Umbilical cord (tissue), 2 donors: Measurements from ENCODE around the gene DRAP1. TPM values are rescaled to one million over a fixed set of nuclear protein-coding genes. Genes with fewer than 3 reads are reported as not detected.
A peak's percentile ranks its signal among the peaks of the same experiment; 100 is the strongest.

Experiments used
- DNase-seq: peaks from one replicate; pipeline ENCODE4 v3.0.0-alpha.2; 2015; ENCODE audit warnings: low spot score
- total RNA-seq: library from RNA; depleted of rRNA; stranded (reverse); fragments of >200 nt; gene quantifications from one replicate; pipeline ENCODE4 v1.2.3, GENCODE V29; 2014; ENCODE audit warnings: low replicate concordance; ENCODE audit not compliant: insufficient read depth

Gene DRAP1, protein sequence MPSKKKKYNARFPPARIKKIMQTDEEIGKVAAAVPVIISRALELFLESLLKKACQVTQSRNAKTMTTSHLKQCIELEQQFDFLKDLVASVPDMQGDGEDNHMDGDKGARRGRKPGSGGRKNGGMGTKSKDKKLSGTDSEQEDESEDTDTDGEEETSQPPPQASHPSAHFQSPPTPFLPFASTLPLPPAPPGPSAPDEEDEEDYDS
- total RNA-seq, result 69.6 TPM

DNA sequence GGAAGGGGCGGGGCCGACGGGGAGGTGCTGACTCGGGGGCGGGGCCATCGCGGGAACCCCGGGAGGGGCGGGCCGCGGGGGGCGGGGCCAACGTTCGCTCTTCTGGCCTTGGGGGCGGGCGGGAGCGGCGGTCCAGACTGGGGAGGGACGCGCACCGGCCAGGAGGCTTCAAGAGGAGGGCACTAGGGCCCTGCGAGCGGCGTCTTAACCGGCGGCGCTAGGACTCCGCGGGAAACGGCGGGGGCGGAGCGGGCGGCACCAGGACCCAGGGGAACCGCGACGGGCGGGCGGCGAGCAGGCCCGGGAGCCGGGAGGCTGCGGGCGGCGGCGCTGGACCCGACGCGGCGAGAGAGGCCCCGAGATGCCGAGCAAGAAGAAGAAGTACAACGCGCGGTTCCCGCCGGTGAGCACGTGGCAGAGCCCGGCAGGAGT, at the start of gene DRAP1:
Gene DRAP1, plus strand, starts transcription at position 286 of the 432 bp plus-strand sequence. Its CDS starts 76 bp downstream, at position 362.
- DNase-seq, result peak; percentile 99

DNA sequence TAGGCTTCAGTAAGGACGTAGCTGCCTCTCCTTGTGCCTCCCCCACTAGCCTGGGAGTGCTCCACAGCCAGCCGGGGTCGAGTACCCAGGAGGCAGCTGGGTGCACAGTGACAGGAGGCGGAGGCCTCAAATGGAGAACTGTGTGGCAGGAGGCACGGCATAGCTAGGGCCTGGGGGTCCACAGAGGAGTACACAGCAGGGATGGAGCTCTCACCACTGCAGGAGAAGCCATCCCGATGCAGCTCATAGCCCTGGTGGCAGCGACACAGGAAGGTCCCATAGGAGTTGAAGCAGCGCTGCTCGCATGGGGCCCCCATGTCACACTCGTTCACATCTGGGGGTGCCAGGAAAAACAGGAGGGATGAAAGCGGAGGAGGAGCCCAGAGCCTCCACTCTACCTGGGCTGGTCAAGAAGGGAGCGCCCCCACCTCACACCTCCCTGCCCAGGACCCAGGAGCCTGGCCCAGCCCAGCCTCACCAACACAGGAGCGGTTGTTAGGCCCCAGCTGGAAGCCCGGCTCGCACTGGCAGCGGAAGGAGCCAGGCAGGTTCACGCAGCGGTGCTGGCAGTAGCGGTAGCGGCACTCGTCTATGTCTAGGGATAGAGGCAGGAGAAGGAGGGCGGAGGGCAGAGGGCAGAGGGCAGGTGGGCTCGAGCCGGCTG, 49.5 kb upstream of the DRAP1 start:
- DNase-seq, result no peak

DNA sequence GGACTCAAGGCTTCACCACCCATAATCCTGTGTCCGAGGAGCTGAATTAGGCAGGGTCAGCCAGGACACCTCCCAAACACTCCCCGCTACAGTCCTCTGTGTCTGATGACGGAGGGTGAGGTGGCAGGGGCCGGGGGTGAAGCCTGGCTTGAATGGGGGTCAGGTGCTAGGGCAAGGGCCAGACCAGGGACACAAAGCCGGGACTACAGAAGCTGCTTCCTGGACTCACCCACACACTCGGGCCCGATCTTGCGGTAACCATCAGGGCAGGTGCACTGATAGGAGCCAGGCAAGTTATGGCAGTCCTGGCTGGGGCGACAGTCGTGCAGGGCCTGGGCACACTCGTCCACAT, 48.9 kb upstream of the DRAP1 start:
- no peak for DNase-seq

DNA sequence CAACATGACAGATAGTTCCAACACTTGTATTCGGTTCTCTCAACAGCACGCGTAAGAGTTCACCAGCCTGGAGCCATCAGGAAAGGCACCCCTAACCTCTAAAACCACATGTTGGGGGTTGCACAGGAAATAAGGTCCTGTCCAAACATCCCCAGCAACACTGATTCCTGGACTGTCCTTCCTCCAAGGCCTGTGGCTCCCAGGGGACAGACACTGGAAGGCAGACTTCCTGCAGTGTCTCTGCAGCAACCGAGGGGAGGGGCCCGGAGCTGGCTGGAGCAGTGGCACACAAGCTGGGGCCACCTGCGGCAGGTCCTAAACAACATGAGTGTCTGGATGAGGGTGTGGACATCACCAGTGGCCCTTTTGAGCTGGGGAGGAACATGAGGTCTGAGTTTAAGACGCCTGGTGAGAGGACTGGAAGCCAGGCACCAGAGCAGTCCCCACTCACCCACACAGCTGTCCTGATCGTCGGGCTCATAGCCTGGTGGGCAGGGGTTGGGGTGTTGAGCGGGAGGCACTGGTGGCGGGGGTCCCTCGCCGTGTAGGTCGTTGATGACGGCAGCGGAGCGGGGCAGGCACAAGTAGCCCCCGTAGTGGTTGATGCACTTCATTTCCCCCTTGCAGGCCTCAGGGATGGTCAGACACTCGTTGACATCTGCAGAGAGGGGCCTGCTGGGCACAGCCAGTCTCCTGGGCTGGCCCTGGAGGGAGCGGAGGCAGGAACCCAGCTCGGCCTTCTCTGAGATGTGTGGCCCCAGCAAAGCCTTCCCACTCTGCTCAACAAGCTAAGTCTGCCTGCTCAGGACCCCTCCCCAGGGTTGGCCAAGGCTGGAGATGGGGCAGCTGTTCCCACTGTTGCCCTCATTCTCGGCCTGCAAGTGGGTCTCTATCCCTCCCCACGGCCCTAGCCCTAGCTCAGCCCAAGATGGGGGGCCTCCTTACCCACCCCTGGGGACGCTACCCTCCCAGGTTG, 48.2 kb upstream of the DRAP1 start:
- no peak for DNase-seq

DNA sequence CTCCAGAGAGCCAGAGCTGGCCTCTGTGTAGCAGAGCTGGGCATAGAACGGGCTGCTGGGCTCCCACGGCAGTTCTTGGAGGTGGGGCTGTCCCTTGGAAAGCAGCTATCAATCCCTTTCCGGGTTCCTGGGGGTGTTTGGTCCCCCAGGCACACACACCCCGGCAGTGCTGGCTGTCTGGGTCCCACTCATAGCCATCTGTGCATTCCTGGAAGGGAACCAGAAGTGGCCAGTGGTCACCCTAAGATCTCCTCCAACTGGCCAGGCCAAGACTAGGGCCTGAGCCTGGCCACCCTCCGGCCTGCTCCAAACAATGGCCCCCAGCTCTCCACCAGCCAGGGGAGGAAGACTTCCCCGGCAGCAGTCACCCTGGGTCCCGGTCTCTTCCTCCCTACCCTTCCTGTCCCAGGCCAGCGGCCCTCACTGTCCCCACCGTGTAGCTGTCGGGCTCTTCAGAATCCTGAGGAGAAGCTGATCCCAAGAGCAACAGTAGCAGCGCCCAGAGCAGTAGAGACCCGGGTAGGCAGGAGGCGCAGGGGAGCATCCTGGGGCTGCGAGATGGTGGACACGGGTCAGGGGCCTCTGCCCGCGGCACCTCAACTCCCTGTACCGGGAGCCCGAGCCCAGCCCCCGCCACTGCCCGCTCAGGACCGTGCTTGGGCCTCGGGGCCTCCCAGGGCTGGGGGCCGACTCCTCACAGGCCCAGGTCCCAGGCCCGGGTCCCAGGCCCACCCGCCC, 47.2 kb upstream of the DRAP1 start:
- peak; percentile 40 for DNase-seq

DNA sequence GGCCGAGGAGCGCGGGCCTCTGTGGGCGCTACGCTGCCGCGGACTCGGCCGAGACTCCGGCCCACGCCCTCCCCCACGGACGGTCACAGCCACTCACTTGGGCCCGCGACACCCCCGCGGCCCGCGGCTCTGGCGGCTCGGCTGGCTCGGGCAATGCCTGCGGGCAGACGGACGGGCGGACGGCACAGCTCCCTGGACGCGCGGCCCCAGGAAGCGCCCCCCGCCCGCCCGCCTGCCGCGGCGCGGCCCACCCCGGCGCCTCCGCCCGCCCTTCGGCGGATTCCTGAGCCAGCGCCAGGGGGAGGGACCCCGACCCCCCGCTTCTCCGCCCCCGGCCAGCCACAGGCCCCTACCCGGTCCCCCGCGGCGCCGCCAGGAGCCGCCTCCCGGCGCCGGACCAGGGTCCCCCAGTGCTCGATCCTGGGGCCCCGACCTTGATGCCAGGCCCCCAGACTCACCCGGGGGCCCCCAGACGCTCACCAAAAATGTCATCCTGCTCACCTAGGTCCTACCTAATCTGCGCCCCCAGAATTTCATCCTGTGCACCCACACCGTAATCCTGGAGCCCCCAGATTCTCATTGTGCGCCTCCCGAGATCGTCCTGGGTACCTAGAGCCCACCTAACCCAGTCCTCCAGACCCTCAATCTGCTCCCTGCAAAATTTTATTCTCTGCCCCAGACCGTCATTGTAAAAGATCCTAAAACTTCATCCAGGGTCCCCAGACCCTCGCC, 46.5 kb upstream of the DRAP1 start, which contains the start of gene EFEMP2:
Gene EFEMP2, minus strand, starts transcription at position 215 of the 732 bp plus-strand sequence. CDS start 446 bp downstream, outside the sequence.
- DNase-seq, result peak; percentile 73

DNA sequence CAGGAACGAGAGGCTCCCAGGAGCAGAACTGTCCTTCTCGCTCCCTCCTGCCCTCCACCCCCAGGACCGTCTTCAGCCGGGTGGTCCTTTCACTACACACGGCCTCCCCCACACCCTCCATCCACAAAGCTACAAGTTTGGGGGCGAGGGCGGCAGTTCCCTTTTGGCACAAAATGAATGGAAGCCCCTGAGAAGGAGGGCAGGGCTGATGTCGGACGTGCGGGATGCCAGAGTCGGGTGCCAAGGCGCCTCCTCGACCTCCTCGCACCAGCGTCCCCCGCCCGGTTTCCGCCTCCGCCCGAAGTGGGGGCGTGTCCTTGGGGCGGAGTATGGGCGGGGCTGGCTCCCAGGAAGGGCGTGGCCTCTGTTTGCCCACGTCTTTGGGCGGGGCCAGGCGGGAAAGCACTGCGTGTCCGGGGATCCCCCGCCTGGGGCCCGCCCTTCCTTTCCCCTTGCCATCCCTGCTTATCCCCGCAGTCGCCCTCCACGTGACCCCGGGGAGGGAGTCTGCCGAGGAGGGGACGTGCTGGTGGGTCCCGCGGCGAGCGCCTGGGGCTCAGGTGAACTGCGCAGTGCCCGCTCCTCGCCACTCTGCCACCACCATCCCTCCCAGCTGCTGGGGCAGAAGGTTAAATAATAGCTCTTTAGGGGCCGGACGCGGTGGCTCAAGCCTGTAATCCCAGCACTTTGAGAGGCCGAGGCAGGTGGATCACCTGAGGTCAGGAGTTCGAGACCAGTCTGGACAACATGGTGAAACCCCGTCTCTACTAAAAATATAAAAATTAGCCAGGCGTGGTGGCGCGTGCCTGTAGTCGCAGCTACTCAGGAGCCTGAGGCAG, 45.7 kb upstream of the DRAP1 start:
- peak; percentile 96 for DNase-seq

- DNase-seq, result no peak
Observed at GRCh38 chr11:65879617-65880016, 39.6 kb upstream of the DRAP1 start, which contains the start of gene CTSW. TSS of gene CTSW (plus strand) at chr11:65879837. CDS start at chr11:65879855, 18 bp downstream.

DNA sequence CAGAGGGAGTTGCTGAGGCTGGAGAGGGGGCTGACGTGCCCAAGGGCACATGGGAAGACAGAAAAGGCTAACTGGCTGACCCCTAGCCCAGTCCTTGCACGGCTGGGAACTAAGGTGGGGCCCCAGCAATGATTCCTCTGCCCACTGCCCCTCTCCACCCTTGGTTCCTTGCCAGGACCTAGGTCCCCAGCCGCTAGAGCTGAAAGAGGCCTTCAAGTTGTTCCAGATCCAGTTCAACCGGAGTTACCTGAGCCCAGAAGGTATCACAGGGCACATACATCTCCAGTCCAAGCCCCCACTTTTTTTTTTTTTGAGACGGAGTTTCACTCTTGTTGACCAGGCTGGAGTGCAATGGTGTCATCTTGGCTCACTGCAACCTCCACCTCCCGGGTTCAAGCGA, 39.2 kb upstream of the DRAP1 start:
- no peak for DNase-seq

GRCh38 chr11:65880844-65881421, 38.3 kb upstream of the DRAP1 start:
- no peak for DNase-seq

DNA sequence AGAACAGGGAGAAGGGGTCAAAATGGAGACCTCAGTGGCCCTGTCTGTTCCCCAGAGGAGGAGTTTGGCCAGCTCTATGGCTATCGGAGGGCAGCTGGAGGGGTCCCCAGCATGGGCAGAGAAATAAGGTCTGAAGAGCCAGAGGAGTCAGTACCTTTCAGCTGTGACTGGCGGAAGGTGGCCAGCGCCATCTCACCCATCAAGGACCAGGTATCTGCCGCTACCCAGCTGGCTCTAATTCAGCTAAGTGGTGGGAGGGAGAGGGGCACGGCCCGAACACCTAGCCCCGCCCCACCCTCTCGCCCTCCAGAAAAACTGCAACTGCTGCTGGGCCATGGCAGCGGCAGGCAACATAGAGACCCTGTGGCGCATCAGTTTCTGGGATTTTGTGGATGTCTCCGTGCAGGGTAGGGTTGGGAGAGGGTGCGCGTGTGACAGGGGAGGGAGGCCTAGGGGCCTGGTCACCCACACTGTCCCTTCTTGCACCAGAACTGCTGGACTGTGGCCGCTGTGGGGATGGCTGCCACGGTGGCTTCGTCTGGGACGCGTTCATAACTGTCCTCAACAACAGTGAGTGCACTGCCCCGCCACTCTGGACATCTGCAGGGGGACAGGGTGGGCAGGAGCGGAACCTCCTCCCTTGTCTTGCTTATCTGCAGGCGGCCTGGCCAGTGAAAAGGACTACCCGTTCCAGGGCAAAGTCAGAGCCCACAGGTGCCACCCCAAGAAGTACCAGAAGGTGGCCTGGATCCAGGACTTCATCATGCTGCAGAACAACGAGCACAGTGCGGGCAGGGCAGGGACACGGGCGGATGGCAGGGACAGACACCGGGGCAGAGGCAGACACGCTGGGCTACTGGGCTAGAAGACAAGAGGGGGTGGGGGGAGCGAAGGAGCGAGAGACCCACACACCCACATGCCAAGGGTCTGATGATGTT, 36.8 kb upstream of the DRAP1 start:
- DNase-seq, result no peak

DNA sequence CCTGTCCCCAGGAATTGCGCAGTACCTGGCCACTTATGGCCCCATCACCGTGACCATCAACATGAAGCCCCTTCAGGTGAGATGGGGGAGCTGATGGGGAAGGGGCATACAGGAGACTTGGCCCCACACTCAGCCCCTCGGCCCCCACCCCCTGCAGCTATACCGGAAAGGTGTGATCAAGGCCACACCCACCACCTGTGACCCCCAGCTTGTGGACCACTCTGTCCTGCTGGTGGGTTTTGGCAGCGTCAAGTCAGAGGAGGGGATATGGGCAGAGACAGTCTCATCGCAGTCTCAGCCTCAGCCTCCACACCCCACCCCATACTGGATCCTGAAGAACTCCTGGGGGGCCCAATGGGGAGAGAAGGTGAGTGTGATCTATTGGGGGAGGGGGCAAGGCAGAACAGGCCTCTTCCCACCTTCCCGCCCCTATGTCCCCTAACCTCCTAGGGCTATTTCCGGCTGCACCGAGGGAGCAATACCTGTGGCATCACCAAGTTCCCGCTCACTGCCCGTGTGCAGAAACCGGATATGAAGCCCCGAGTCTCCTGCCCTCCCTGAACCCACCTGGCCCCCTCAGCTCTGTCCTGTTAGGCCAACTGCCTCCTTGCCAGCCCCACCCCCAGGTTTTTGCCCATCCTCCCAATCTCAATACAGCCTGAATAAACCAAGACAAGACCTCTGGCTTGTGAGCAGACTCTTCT, 36.0 kb upstream of the DRAP1 start:
- no peak for DNase-seq

- DNase-seq, result no peak
Observed at GRCh38 chr11:65883786-65884715, 35.2 kb upstream of the DRAP1 start.

DNA sequence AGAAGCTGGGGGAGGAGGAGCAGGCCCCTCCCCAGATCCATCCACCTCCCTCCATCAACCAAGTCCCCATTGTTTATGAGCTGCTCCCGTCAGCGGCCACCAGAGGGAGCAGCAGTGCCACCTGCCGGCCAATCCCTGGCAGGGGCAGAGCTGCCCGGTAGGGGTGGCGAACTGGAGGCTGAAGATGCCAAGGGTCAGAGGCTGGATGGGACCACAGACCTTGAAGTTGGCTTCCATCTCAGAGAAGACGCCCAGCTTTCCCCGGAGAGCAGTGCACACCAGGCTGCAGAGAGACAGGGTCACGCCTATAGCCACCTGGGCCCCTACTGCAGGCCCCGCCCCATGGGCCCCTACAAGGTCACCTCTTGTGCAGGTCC, 34.5 kb upstream of the DRAP1 start:
- DNase-seq, result peak; percentile 67

- DNase-seq, result no peak
Observed at GRCh38 chr11:65885231-65885630, 34.0 kb upstream of the DRAP1 start.

DNA sequence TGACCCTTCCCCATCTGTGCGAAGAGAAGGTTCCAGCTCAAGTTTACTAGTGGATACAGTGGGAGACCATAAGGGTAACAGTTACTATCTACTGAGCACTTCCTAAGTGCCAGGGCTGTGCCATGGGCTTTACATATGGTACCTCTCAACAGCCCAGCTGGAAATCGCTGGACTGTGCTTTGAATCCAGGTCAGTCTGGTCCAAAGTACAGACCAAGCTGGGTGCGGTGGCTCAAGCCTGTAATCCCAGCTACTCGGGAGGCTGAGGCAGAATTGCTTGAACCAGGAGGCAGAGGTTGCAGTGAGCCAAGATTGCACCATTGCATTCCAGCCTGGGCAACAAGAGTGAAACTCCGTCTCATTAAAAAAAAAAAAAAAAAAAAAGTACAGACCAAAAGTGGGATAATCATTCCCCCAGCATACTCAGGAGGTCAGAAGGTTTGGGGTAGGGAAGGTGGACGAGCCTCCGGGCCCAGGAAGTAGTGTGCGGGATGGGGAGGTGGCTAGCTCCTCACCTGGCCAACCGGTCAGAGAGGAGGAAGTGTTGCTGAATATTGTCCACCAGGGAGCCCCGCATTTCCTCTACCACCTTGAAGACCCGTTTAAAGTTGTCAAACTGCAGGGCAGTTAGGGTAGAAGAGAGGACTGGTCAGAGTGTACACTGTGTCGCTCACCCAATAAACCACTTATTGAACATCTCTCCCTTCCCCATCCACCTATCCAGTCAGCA, 33.3 kb upstream of the DRAP1 start:
- no peak for DNase-seq
